ENCODE results near the gene ASPSCR1. TPM values are rescaled to one million over a fixed set of nuclear protein-coding genes. Genes with fewer than 3 reads are reported as not detected.

Gene ASPSCR1
- total RNA-seq, 1 experiment from 2014 or later = 54.9 TPM

DNA sequence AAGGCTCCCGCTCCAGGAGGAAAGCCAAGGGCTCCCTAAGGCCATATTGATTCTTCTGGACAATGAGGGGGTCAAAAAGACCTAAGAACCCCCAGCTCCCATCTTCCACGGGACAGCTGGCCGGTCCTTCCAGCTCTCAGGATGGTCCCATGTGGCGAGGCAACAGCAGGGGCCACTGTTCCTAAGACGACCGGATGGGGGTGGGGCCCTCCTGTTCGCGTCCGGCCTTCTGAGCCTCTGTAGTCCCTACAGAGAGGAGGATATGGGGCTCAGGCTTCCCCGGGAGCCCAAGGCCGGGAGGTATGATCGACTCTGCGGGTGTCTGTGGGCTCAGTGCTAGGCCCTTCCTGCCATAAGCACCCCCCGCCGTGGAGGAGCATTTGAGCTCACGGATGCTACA lies 66.1 kb downstream of the ASPSCR1 start:
- intact Hi-C loops (cut with micrococcal nuclease; ENCODE audit: unreplicated experiment) = no loop called here
- H3F3A ChIP-seq (ENCODE audit: insufficient read depth, low read depth) = no peaks in the 10 kb centered on the region
- H3K27ac ChIP-seq = no peak overlapping the region
- ChIA-PET CTCF (no interaction called here), POLR2A (ENCODE audit: unreplicated experiment) (no interaction called here)
- no TSS peak for BruUV-seq (replicated peaks)
- no peak overlapping the region for H3K4me3 ChIP-seq
- no peak overlapping the region for H3K4me2 ChIP-seq
- no peaks in the 10 kb centered on the region for H3K27me3 ChIP-seq (ENCODE audit: insufficient read depth, low read depth)
- no peaks in the 10 kb centered on the region for H3K9me3 ChIP-seq (ENCODE audit: insufficient read depth, low read depth)
- TF ChIP-seq EZH2 (IDR thresholded peaks at IDR 0.05; ENCODE audit: low read depth) (no peak), CTCF (conservative IDR thresholded peaks at IDR 0.05) (no peak)
- no peaks in the 10 kb centered on the region for H3K79me2 ChIP-seq (ENCODE audit: low read depth)
- H4K20me1 ChIP-seq (ENCODE audit: insufficient read depth) = no peaks in the 10 kb centered on the region
- no peak for DNase-seq
- no peak overlapping the region for H2AFZ ChIP-seq
- H3K4me1 ChIP-seq (replicated peaks; ENCODE audit: insufficient read depth) = no peaks in the 10 kb centered on the region
- no peaks in the 10 kb centered on the region for H3K9me2 ChIP-seq (ENCODE audit: insufficient read depth)
- H3K36me3 ChIP-seq (ENCODE audit: low read depth) = no peaks in the 10 kb centered on the region

DNA sequence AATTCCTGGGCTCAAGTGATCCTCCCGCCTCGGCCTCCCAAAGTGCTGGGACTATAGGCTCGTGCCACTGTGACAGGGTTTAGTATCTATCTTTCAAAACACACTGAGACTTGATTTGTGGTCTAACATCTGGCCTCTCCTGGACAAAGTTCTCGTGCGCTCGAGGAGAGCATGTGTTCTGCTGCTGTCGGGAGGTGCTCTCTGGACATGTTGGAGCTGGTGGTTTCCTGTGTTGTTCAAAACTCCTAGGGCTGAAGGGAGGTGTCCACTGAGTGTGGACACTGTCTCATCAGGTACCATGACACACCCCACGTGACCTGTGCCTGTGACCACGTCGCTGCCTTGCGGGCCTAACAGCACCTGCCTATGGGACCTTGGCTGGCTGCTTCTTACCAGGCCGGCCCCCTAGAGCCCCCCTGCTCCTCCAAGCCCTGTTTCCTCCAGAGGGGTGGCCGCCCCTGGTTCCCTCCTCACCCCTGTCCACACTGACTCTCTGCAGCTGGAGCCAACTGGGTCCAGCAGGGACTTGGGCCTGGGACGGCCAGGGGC lies 68.6 kb downstream of the ASPSCR1 start:
- no peak for TF ChIP-seq CTCF (conservative IDR thresholded peaks at IDR 0.05)
- TF ChIP-seq EZH2 (IDR thresholded peaks at IDR 0.05; ENCODE audit: low read depth) = no peak
- no peak for DNase-seq
- Histone ChIP-seq H3K9me3 (ENCODE audit: insufficient read depth, low read depth) (no peaks in the 10 kb centered on the region), H3F3A (ENCODE audit: insufficient read depth, low read depth) (no peaks in the 10 kb centered on the region), H3K4me2 (no peak overlapping the region), H3K36me3 (ENCODE audit: low read depth) (no peaks in the 10 kb centered on the region), H3K27ac (no peak overlapping the region), H4K20me1 (ENCODE audit: insufficient read depth) (no peaks in the 10 kb centered on the region), H2AFZ (no peak overlapping the region), H3K4me3 (no peak overlapping the region), H3K79me2 (ENCODE audit: low read depth) (no peaks in the 10 kb centered on the region), H3K4me1 (replicated peaks; ENCODE audit: insufficient read depth) (no peaks in the 10 kb centered on the region), H3K9me2 (ENCODE audit: insufficient read depth) (no peaks in the 10 kb centered on the region), H3K27me3 (ENCODE audit: insufficient read depth, low read depth) (no peaks in the 10 kb centered on the region)
- BruUV-seq (replicated peaks) = no TSS peak
- POLR2A ChIA-PET (ENCODE audit: unreplicated experiment) = no interaction called here
- CTCF ChIA-PET = no interaction called here
- intact Hi-C loops (cut with micrococcal nuclease; ENCODE audit: unreplicated experiment) = no loop called here

- TF ChIP-seq EZH2 (IDR thresholded peaks at IDR 0.05; ENCODE audit: low read depth) (no peak), CTCF (conservative IDR thresholded peaks at IDR 0.05) (no peak)
- H3K9me2 ChIP-seq (ENCODE audit: insufficient read depth) = no peaks in the 10 kb centered on the region
- CTCF ChIA-PET = no interaction called here
- no peaks in the 10 kb centered on the region for H3K36me3 ChIP-seq (ENCODE audit: low read depth)
- intact Hi-C loops (cut with micrococcal nuclease; ENCODE audit: unreplicated experiment) = no loop called here
- H3K27me3 ChIP-seq (ENCODE audit: insufficient read depth, low read depth) = no peaks in the 10 kb centered on the region
- BruUV-seq (replicated peaks) = no TSS peak
- POLR2A ChIA-PET (ENCODE audit: unreplicated experiment) = no interaction called here
- no peaks in the 10 kb centered on the region for H4K20me1 ChIP-seq (ENCODE audit: insufficient read depth)
- H3F3A ChIP-seq (ENCODE audit: insufficient read depth, low read depth) = no peaks in the 10 kb centered on the region
- no peak for DNase-seq
- no peaks in the 10 kb centered on the region for H3K4me1 ChIP-seq (replicated peaks; ENCODE audit: insufficient read depth)
- H3K9me3 ChIP-seq (ENCODE audit: insufficient read depth, low read depth) = no peaks in the 10 kb centered on the region
- no peaks in the 10 kb centered on the region for H3K79me2 ChIP-seq (ENCODE audit: low read depth)
- H2AFZ ChIP-seq = no peak overlapping the region
- H3K27ac ChIP-seq = no peak overlapping the region
- no peak overlapping the region for H3K4me2 ChIP-seq
- no peak overlapping the region for H3K4me3 ChIP-seq
Measured at GRCh38 chr17:82046903-82047302, 69.5 kb downstream of the ASPSCR1 start.
